Lower lobe of right lung (tissue), 2 donors: ENCODE measurements around the gene ILK. TPM values are rescaled to one million over a fixed set of nuclear protein-coding genes. Genes with fewer than 3 reads are reported as not detected.

ENCODE experiments used
- ATAC-seq, 2 donors: fragments of 200-7000 bp; cut with Tn5 transposase; one replicate each; pipeline ENCODE4 v1.9.1; 2020 to 2022; ENCODE audit warnings: mild to moderate bottlenecking in 2 of 2, moderate library complexity in 2 of 2
- DNase-seq: peaks from one replicate; pipeline ENCODE4 v3.0.0-alpha.2; 2020
- H3K27ac ChIP-seq: fragments of 200-600 bp; one replicate; pipeline ENCODE4 v1.8.0; 2022
- H3K27me3 ChIP-seq: fragments of 200-600 bp; one replicate; pipeline ENCODE4 v1.8.0; 2022; ENCODE audit warnings: low read depth
- H3K36me3 ChIP-seq: fragments of 200-600 bp; one replicate; pipeline ENCODE4 v1.8.0; 2022; ENCODE audit warnings: mild to moderate bottlenecking
- H3K4me1 ChIP-seq: fragments of 200-600 bp; one replicate; pipeline ENCODE4 v1.8.0; 2022
- H3K4me3 ChIP-seq: fragments of 200-600 bp; one replicate; pipeline ENCODE4 v1.8.0; 2022; ENCODE audit warnings: mild to moderate bottlenecking
- H3K9me3 ChIP-seq: fragments of 200-600 bp; one replicate; pipeline ENCODE4 v1.8.0; 2022
- intact Hi-C: fragments of 100-400 bp; cut with DNase I; formaldehyde crosslinking; loops from one replicate; pipeline ENCODE4 v1.11.0; 2022
- total RNA-seq: library from RNA; stranded (reverse); fragmentation: NEBNext Ultra II Directional; extraction: Animal tissue kit (Norgen Biotek cat#: 25700); gene quantifications from one replicate; pipeline ENCODE4 v1.2.1, GENCODE V29; 2021
- TF ChIP-seq, protein P1 (sequence below): fragments of 200-600 bp; IDR thresholded peaks from one replicate; pipeline ENCODE4 v1.8.0; 2022; ENCODE audit warnings: antibody characterized with exemption, mild to moderate bottlenecking
- donor health status: DM: no; HTN: yes; CAD: no; lungs with severe emphysema.

ILK gene
- total RNA-seq, 1 donor from 2014 or later: 135 TPM

DNA sequence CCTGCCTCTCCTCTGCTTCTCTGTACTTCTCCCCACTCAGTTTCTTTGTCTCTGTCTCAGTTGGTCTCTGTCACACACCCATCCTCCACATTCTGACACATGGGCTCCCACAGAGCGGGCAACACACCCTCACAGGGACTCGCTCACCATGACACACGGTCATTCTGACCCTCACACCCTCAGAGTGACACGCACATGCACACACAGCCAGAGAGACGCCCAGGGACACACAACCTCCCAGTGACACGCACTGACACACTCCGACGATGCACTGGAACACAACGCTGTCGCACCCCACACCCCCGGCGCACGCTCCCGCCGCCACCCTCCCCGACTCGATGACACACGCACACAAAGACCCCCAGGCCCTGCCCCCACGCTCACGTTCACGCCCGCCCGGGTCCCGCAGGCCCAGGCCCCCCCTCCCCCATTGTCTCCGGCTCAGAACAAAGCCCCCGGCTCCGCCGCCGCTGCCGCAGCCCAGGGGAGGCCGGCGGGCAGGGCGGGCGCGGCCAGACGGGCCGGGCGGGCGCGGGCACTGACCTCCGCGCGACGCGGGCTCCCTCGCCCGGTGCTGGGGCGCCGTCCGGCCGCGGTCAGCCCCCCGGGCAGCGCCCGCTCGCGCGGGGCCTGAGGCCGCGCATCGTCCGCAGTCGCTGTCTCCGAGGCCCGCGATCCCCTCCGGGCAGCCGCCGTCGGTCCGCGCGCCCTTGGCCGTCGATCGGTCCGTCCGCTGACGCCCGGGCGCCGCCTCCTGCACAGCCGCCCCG, 51.6 kb downstream of the ILK start:
- no peak for DNase-seq
- peak overlapping the region; percentile 60 for H3K27ac ChIP-seq
- peak overlapping the region; percentile 50 for H3K4me3 ChIP-seq
- no peaks in the 10 kb centered on the region for H3K9me3 ChIP-seq
- H3K27me3 ChIP-seq: no peaks in the 10 kb centered on the region
- H3K36me3 ChIP-seq: no peaks in the 10 kb centered on the region
- peaks cover 12% of the 10 kb centered on the region for H3K4me1 ChIP-seq
- intact Hi-C loops: no loop called here
- peak; percentile 63 to 69 for ATAC-seq
- TF ChIP-seq, protein P1, sequence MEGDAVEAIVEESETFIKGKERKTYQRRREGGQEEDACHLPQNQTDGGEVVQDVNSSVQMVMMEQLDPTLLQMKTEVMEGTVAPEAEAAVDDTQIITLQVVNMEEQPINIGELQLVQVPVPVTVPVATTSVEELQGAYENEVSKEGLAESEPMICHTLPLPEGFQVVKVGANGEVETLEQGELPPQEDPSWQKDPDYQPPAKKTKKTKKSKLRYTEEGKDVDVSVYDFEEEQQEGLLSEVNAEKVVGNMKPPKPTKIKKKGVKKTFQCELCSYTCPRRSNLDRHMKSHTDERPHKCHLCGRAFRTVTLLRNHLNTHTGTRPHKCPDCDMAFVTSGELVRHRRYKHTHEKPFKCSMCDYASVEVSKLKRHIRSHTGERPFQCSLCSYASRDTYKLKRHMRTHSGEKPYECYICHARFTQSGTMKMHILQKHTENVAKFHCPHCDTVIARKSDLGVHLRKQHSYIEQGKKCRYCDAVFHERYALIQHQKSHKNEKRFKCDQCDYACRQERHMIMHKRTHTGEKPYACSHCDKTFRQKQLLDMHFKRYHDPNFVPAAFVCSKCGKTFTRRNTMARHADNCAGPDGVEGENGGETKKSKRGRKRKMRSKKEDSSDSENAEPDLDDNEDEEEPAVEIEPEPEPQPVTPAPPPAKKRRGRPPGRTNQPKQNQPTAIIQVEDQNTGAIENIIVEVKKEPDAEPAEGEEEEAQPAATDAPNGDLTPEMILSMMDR: no peak

DNA sequence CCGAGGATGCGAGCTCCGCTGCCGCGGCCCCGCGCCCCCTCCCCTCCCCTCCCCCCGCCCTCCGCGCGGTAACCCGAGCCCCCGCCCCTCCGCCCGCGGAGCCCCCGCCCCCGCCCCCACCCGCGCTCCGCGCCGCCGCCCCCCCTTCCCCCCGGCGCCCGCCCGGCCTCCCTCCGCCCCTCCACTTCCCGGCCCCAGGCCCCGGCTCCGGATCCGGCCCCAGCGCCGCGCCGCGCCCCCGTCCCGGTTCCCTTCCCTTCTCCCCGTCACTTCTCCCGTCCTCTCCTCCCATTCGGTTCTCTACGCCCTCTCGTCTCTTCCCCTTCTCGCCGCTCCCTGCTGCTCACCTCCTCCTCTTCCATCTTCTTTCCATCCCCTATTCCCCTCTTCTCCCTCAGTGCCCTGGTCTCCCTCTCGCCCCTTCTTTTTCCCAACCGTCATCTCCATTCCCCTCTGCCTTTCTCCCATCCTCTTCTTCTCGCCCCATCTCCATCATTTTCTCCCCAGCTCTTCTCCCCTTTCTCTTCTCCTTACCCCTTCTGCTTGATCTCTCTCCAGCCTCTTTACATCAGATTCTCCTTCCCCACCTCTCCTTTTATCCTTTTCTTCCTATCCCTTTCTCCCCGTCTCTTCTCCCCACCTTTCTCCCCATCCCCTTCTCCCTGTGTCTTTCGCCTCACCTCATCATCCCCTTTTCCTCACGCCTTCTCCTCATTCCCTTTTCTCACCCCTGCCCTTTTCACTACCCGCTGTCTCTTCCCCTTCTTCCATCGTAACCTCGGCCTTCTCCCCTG, 52.4 kb downstream of the ILK start, which contains the start of gene DCHS1:
TSS of gene DCHS1 (minus strand) at position 20 of the 794 bp plus-strand sequence. CDS start 14,196 bp downstream, outside the sequence.
- Histone ChIP-seq H3K27me3 (no peaks in the 10 kb centered on the region), H3K9me3 (no peaks in the 10 kb centered on the region), H3K36me3 (no peaks in the 10 kb centered on the region), H3K4me3 (peak within 1 kb of the TSS; percentile 50), H3K27ac (peak within 1 kb of the TSS; percentile 60), H3K4me1 (peaks cover 12% of the 10 kb centered on the region)
- TF ChIP-seq, protein P1: no peak
- DNase-seq: no peak
- intact Hi-C loops: no loop called here
- ATAC-seq: peak; percentile 46

DNA sequence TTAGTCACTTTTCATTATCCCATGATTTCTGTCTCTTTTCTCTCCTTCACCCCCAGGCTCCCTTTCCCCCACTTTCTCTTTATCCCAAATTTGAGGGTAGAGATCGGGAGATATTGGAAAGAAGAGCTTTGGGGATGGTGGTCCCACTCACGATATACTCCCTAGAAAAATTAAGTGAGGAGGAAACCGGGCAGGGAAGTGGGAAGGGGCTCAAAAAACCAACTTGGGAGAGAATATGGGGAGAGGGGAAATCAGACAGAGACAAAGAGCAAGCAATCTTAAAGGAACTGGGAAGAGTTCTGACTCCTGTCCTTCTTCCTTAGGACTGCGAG, 53.0 kb downstream of the ILK start:
- Histone ChIP-seq H3K27ac (no peak overlapping the region), H3K9me3 (no peaks in the 10 kb centered on the region), H3K27me3 (no peaks in the 10 kb centered on the region), H3K4me3 (peak overlapping the region; percentile 44), H3K4me1 (peaks cover 8% of the 10 kb centered on the region), H3K36me3 (no peaks in the 10 kb centered on the region)
- TF ChIP-seq, protein P1: no peak
- ATAC-seq: no peak
- no peak for DNase-seq
- intact Hi-C loops: no loop called here

DNA sequence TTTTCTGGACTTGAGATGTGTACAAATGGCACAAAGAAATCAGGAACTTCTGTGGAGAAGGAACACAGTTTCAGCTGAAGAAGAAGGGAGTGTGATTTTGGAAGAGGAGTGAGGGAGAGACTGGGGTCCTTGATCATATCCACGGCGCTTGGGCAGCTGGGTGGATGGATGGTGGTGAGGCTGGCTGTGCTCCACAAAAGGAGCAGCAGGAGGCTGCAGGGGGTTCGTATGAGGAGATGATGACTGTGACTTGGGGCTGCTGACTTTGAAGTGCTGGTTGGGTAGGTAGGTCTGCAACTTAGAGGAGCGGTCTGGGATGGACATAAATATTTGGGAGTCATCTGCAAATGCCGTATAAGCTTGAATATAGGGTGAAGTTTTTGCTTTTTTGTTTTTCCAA, 53.4 kb downstream of the ILK start:
- no peak for DNase-seq
- H3K4me3 ChIP-seq: no peak overlapping the region
- H3K9me3 ChIP-seq: no peaks in the 10 kb centered on the region
- H3K4me1 ChIP-seq: peaks cover 6% of the 10 kb centered on the region
- TF ChIP-seq, protein P1: no peak
- no peaks in the 10 kb centered on the region for H3K27me3 ChIP-seq
- no peak overlapping the region for H3K27ac ChIP-seq
- no peaks in the 10 kb centered on the region for H3K36me3 ChIP-seq
- ATAC-seq: no peak
- intact Hi-C loops: no loop called here

DNA sequence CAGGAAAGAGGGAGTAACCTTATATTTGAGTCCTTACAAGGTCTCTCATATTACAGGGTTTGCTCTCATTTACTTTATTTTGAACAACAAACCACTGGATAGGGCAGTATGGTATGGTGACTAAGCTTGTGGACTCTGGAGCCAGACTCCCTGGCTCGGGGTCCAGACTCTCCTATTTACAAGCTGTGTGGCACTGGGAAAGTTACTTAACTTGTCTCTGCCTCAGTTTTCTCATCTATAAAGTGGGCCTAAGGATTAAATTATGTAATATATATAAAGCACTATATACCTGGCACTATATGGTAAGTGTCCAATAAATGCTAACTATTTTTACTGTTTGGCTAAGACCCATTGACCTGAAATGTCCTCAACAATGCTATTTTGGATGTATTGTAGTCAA, 53.8 kb downstream of the ILK start:
- Histone ChIP-seq H3K27ac (no peak overlapping the region), H3K9me3 (no peaks in the 10 kb centered on the region), H3K27me3 (no peaks in the 10 kb centered on the region), H3K4me3 (no peak overlapping the region), H3K36me3 (no peaks in the 10 kb centered on the region), H3K4me1 (peaks cover 6% of the 10 kb centered on the region)
- ATAC-seq (no peak), DNase-seq (no peak)
- intact Hi-C loops: no loop called here
- TF ChIP-seq, protein P1: no peak
